Stimulated activated CD4-positive, alpha-beta T cell treated with anti-CD3 and anti-CD28 coated beads, Interleukin-2, amount 100 ng/mL, for 48 hours (primary cell): Measurements from ENCODE around the gene AGBL4.
A peak's percentile ranks its signal among the peaks of the same experiment; 100 is the strongest.

Experiments
- DNase-seq, 2 donors: peaks; one replicate each; pipeline ENCODE4 v3.0.0-alpha.2; 2020

Gene AGBL4

GRCh38 chr1:48876330-48876785 is 1147.4 kb downstream of the AGBL4 start:
- DNase-seq: no peak

DNA sequence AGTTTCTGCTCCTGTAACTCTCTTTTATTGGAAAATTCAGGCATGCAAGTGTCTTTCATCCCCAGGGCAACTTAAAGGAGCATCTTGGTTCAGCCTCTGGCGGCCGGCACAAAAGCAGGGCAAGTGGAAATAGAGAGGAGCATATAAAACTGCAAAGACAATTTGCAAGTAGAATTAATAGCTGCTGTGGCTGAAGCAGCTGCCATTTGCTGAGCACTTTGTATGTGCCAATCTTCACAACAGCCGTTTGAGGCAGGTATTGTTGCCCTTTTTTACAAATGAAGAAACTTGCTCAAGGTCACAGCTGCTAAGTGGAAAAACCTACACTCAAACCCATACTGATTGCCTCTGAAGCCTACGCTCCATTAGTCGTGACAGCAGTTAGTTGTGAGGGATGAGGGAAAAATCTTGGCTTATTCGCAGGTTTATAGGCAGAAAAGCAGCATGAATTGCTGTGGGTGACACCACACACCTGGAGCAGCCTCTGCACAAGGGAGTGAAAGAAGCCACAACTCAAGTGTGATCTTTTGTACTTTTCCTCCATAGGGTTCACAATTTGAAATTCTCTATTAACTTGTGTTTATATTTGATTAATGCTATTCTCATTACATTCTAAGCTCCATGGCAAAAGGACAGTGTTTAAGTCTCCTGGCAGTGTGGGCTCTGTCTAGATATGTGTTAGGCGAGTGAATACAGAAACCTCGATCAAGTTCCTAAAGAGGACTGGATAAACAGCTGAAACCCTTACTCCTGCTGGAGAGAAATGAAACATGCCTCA is 1148.0 kb downstream of the AGBL4 start:
- no peak for DNase-seq

DNA sequence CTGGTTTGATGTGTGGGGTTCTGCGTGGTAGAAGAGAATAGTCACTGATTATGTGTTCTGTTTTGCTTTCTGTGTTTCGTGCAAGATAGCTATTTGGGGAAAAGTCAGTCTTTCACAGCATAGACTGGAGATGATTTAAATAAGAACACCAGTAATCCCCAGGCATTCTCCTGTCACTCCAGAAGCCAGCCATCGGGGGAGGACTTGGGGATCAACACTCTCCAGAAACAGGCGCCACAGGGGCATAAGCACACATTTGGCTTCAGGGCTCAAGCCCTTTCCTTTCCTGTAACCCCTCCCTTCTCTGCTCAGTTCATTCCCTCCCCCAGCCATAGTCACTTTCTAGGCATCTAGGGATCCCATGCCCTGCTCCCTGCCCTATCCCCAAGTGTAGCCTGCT is 1149.8 kb downstream of the AGBL4 start:
- no peak for DNase-seq

- DNase-seq: no peak
Observed at GRCh38 chr1:48870596-48870995, 1153.2 kb downstream of the AGBL4 start.

DNA sequence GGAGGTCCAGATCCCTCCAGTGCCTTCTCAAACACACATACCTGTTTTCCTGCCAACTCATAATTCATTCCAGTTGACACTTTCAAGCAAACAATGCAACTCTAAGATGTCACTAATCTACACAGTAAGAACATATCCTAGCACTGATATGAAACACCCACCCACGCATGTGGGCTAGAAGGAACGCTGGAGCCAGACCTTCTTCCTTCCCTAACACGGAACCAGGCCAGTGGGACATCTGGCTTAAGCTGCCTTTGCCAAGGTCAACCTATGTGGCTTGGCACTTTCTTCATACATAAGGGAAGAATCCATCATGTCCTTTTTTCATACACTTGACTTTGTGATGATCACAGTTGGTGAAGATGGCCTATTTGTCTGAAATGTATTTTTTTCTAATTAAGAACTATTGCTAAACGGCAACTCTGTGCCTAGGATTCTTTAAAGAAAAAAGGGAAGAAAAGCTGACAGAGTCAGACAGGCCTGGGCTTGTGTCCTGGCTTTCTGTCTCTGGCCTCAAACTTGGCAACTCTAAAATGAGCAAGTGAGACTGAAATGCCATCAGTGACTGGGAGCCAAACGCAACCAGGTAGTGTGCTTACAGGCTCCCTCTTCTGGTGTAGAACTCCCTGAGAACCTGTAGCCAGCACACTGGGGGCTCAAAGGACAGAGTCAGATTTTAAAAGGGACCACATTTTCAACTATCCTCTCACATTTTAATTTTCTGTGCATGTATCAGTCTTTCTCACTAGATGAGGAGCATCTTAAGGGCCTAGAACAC is 1154.4 kb downstream of the AGBL4 start:
- no peak for DNase-seq

GRCh38 chr1:48864913-48865312 is 1158.8 kb downstream of the AGBL4 start:
- DNase-seq: no peak

DNA sequence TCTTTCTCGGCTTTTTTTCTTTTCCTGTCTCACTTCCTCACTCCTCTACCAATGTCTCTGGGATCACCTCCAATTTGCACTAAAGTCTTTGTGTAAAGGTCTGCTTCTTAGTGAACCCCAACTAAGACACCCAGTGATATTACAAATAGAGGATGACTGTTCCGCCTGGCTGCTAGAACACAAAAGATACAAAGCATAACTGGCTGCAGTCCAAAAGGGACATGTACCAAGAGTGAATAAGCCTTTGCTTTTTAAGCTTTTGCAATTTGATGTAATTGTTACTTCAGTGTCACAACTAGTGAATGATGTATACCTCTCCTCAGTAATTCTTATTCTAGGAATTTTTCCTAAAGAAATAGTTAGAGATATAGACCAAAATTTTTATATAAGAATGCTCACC is 1164.3 kb downstream of the AGBL4 start:
- no peak for DNase-seq

DNA sequence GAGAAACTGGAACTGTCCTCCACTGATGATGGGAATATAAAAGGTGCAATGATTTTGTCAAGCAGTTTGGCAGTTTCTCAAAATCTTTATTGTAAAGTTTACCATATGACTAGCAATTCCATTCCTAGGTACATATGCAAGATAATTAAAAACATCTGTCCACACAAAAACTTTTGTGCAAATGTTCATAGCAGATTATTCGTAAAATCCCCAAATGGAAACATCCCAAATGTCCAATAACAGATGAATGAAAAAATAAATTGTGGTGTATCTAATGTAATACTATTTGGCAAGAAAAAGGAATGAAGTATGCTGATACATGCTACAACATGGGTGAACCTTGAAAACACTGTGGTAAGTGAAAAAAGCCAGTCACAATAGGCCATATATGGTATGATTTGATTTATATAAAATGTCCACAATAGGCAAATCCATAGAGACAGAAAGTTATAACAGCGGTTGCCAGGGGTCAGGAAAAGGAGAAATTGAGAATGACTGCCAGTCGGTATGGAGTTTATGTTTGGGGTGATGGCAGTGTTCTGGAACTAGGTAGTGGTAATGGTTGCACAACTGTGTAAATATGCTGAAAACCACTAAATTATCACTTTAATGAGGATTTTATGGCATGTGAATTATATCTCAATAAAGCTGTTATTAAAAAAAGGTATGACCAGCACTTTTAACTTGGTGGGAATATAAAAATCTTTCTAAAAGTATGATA is 1165.4 kb downstream of the AGBL4 start:
- no peak for DNase-seq

GRCh38 chr1:48853006-48853405 is 1170.7 kb downstream of the AGBL4 start:
- no peak for DNase-seq

DNA sequence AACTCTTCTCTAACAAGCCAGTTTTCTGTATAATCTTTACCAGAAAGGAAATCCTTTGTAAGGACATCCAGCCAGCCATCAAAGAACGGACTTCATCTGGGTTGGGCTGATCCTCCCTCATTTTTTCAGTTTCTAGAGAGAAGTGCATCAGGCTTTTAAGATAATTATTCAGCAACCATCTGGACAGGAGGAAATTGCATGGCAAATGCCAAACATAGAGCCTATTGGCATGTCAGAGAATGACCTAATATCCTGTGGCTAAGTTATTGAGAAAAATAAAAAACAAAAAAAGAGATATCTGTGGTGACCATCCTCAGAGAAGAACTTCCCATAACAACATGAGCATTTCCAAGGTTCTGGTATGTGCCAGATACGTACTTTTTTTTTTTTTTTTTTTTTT is 1172.1 kb downstream of the AGBL4 start:
- DNase-seq: no peak

GRCh38 chr1:48848035-48848434 is 1175.7 kb downstream of the AGBL4 start:
- DNase-seq: no peak

DNA sequence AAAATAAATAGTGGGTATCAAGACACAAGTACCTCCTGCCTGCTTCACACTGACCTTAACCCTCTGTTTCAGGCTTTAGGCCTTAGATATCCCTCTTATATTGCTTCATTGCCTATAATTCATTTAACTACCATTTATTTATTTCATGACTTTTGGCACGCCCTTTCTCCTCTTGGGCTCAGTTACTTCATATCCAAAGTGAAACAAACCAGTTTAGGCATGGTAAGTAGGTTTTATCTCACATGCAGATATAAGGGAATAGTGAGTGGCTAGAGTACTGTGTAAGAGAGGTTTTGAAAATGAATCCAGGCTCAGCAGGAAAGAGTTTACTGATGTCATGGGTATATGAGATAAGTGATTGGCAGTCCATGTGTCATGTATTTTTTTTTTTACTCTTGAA is 1177.3 kb downstream of the AGBL4 start:
- no peak for DNase-seq

- DNase-seq: no peak
Observed at GRCh38 chr1:48844187-48844586, 1179.6 kb downstream of the AGBL4 start.

GRCh38 chr1:48841966-48842365 is 1181.8 kb downstream of the AGBL4 start:
- DNase-seq: no peak

DNA sequence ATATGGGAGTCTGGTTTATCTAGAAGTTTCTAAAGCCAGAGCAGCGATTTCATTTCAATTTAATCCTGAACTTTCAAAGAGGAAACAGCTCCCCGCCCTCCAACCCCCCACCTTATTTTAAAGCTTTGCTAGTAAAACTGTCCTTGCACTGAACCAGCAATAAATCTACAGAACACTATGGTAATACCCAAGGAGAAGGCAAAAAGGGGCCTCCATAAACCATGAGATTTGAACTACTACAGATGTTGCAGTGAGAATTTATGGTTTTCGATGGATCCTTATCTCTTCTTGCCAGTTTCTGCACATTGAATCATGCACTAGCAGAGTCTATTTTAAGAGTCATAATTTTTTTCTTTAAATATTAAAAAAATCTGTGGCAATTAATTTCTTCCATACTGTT is 1182.3 kb downstream of the AGBL4 start:
- no peak for DNase-seq

DNA sequence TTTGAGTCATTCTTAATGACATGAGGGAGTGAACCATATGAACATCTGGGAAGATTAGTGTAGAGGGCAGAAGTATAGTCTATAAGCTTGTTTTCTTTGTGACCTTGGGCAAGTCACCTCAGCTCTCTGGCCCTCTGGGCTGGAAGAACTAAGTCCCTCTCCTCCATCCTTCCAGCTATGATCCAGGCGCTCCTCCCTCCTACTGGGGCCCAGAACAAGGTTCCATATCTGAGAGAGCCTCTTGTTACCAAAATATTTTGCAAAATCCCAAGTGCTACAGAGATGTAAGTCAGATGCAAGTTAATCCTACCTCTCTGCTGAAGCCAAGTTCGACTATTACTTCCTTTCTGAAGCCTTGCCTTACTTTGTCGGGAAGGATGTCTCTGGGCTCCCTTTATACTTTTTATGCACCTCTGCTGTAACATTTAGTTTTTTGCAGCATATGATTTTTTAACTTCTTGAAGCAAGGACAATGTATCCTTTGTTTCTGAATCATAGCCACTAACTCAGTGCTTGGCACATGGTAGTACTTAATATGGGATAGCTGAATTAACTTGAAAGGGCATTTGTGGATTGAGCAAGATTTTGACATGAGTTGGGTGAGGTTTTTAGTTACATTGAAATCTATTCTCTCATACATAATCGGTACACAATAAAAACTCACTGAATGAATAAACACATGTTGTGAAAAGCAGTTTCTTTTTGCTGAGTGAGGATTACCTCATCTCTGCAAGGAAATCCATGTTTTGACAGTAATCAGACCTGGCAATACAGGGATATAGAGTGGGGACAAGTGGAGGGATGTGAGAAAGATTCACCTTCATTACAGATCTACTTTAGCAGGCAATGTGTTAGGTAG is 1192.4 kb downstream of the AGBL4 start:
- DNase-seq: no peak

- no peak for DNase-seq
Observed at GRCh38 chr1:48830715-48831114, 1193.0 kb downstream of the AGBL4 start.

GRCh38 chr1:48829446-48829845 is 1194.3 kb downstream of the AGBL4 start:
- DNase-seq: no peak

GRCh38 chr1:48823168-48823567 is 1200.6 kb downstream of the AGBL4 start:
- no peak for DNase-seq

- no peak for DNase-seq
Observed at GRCh38 chr1:48820491-48820890, 1203.3 kb downstream of the AGBL4 start.

DNA sequence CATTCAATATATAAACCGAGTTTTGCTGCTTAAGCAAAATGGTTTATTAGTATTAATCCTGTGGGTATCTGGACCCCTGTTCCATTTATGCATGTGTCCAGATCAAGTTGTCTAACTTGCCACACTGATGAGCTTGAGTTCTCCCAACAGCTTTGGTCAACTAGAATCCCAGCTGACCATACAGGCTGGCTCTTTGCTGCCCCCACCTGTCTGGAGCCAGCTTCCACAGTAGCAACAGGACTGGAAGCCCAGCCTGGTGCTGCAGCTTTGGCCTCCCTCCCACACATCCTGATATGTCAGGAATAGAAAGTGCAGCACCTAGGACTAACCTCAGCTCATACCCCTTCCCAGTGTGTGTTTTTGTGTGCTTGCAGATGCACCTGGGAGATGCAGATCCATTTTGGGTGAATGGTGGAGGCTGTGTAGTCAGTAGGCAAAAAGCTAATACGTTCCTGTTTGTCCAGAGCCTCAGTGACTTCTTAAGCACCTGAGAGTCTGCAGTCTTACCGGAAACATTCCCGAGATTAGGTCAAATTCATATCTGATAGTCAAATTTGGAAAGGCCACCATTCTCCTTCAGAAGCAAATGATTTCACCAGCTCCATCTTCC is 1206.1 kb downstream of the AGBL4 start:
- peak; percentile 1 to 7 for DNase-seq

DNA sequence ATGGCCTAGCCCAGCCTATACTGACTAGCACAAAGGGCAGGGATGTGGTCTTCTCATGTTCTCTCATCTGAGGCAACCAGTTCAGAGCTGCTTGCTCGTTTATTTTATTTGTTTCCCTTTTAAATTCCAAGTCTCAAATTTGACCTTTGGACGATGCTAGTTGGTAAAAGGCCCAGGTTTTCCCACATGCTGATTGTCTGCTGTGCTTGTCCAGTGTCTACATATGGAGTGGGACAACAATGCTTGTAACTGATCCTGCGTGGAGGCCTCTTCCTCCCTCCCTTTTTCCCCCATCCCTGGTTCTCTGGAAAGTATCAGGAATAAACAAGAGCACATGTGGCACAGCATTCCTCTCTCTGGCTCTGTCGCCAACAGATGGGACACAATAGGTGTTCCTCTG is 1213.0 kb downstream of the AGBL4 start:
- no peak for DNase-seq
